Fibroblast of skin of left quadriceps (primary cell): ENCODE data around the gene OR10P1.
A peak's percentile ranks its signal among the peaks of the same experiment; 100 is the strongest.

Experiments
- DNase-seq, 2 experiments: peaks; one replicate each; pipeline ENCODE4 v3.0.0-alpha.2; 2013; ENCODE audit warnings: low read depth in 2 of 2

Gene OR10P1

DNA sequence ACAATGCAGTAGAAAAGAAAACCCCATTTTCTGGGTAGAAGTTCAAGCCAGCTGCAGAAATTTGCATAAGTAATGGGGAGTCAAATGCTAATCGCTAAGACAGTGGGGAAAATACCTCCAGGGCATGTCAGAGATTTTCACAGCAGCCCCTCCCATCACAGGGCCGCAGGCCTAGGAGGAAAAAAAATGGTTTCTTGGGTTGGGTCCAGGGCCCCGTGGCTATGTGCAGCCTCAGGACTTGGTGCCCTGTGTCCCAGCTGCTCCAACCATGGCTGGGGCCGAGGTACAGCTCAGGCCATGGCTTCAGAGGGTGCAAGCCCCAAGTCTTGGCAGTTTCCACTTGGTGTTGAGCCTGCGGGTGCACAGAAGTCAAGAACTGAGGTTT, 14.6 kb downstream of the OR10P1 start:
- no peak for DNase-seq

GRCh38 chr12:55652352-55652751, 15.7 kb downstream of the OR10P1 start:
- no peak for DNase-seq

DNA sequence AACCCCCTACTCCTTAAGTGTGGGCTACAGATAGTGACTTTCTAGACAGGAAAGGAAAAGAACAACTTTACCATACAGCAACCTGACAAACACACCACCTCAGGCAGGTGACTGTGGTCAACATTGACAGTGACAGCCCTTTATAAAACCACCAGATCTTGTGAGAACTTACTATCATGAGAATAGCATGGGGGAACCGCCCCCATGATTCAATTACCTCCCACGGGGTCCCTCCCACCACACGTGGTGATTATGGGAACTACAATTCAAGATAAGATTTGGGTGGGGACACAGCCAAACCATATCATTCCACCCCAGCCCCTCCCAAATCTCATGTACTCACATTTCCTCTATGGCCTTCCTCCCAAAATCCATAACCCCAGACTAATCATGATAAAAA, 16.3 kb downstream of the OR10P1 start:
- no peak for DNase-seq

- no peak for DNase-seq
These were observed 18.0 kb downstream of the OR10P1 start for GRCh38 chr12:55654511-55655214.

GRCh38 chr12:55657212-55657611, 20.5 kb downstream of the OR10P1 start:
- no peak for DNase-seq

GRCh38 chr12:55658212-55658611, 21.5 kb downstream of the OR10P1 start:
- DNase-seq, result no peak

DNA sequence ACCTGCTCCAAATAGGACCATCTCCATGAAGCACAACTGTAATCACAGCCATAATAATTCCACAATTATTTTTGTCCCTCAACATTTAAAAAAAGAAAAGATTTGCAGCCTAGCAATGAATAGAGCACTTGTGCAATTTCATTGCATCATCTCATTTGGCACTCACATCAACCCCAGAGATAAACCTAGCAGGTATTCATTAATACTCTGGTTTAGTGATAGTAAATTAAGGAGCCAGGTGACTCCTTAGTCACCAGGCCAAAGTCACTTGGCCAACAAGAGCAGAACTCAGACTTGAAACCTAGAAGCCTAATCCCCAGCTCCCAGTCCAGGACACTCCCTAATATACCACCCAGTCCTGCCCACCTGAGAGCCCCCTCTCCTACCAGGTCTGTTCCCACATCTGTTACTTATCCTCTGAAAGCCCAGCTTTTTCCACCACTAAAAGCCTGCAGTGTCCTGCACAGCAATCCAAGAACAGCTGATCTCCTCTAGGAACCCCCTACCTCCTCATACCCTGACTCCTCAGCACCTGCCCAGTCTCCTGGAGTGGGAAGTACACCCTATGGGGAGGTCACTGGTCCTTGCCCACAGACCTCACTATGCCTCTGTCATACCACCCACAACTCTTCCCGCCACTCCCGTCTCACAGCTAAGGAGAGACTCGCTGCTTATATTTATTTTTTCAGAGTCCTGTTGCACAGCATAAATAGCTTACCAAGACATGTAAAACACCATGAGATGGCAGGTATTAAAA, 22.1 kb downstream of the OR10P1 start:
- no peak for DNase-seq

DNA sequence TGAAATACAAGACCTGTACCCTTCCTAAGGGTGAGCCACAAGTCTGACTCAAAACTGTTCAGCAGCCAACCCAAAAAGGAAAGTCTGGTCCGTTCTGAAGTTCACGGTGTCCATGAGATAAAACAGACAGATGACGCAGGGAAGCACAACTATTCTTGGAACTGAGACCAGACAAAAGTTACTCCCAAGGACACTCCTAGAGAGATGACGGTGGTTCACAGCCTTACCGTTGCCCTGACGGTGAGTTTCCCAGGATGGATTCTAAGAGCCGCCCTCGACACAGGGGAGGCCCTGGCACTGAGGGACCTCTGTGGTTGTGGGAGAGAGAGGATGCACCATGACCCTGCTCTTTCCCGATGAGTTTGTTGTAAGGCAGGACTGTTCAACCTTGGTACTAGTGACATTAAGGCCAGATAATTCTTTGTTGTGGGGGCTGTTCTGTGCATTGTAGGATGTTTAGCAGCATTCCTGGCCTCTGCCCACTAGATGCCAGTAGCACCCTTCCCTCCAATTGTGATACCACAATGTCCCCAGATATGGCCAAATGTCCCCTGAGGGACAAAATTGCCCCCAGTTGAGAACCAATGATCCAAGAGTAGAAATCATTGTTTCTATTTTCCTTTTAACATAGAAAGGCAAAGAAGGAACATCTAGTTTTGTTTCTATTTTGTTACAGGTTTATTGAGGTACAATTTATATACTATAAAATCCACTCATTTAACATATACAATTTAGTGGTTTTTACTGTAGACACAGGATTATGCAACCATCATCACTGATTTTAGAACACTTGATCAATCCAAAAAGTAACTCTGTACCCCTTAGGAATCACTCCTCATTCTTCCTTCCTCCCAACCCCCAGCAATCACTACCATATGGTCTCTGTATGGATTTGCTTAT, 23.0 kb downstream of the OR10P1 start:
- peak in 1 of 2 experiments; percentile 5 for DNase-seq

DNA sequence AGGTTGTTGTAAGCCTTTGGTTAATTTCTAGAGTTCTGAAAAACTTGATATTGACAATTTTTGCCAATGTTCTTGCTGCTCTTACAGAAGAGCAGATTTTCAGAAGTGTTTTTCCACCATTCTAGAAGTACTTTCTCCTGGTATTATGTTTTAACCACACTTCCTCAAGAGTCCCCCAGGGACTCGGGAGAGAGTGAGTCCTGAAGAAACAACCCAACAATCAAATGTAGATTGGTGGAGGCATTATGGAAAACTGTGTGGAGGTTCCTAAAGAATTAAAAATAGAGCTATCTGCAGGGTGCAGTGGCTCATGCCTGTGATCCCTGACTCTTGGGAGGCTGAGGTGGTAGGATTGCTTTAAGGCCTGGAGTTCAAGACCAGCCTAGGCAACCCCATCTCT, 26.7 kb downstream of the OR10P1 start:
- no peak for DNase-seq

DNA sequence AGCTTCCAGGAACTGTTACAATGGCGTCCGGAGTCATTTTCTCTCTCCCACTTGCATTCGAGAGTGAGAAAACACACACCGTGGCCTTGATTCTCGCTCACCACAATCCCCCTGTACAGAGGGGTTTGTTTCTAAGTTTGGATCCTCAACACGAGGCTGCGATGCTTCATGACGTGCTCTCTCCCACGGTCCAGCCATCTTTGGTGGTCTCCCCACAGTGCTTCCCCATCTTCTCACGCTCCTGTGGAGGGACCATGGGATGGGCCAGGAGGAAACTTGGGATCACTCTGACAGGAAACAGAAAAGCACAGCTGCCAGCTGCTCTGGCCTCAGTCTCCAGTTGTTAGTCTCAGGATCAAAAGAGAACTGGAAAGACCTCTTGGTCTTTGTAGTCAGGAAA, 28.1 kb downstream of the OR10P1 start:
- no peak for DNase-seq

DNA sequence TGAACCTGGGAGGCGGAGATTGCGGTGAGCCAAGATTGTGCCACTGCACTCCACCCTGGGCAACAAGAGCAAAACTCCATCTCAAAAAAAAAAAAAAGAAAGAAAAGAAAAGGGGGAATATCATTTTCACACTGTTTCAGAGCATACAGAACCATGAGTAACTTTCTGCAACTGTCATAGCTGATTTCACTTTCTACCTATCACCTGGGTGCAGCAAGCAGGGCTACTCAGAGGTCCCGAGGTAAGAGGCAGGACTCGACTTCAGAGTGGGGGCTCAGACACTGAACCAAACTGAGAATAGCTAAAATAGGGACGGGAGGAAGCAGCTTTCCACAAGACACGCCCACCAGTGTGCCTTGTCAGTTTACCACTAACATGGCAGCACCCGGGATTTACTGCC, 29.8 kb downstream of the OR10P1 start:
- DNase-seq, result no peak

- no peak for DNase-seq
These were observed 33.6 kb downstream of the OR10P1 start for GRCh38 chr12:55670276-55670675.

DNA sequence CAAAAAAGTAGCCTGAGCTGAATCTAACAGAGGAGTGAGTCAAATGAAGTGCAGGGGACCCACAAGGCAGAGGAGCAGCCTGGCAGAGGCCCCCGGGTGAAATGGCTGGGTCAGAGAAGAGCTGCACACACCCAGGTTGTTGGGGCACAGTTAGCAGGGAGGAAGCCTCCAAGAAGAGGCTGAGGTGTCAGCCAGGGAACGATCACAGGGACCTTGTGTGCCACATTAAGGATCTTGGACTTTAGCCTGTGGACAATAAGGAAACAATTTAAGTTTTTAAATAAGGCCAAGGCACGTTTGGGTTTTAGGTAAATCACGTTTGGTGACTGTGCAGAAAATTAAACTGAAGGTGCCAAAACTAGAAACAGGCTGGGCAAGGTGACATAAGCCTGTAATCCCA, 35.1 kb downstream of the OR10P1 start:
- no peak for DNase-seq

DNA sequence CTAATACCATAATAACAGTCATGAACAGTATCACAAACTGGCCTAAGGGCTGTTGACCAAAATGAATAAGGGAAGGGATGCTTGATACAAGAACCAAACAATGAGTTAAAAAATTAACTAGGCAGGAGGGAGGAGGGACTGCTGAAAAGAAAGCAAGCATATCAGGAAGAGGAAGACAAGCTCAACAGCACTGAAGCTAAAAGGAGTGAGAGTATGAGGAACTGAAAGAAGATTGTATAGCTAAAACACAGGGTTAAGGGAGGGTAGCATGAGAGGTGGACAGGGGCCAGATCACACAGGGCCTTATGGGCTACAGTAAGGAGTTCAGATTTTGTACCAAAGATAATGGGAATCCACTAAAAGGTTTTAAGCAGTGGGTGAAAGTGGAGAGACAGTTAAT, 36.9 kb downstream of the OR10P1 start:
- no peak for DNase-seq

DNA sequence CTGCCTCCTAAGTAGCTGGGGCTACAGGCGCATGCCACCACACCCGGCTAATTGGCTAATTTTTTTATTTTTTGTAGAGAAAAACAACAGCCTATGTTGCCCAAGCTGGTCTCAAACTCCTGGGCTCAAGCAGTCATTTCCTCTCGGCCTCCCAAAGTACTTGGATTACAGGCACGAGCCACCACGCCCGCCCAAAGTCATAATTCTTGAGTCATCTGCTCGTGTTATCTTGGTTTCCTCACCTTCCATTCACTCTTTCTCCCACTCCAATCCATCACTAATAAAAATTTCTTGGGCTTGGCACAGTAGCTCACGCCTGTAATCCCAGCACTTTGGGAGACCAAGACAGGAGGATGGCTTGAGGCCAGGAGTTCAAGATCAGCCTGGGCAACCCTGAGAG, 39.0 kb downstream of the OR10P1 start:
- DNase-seq, result no peak

DNA sequence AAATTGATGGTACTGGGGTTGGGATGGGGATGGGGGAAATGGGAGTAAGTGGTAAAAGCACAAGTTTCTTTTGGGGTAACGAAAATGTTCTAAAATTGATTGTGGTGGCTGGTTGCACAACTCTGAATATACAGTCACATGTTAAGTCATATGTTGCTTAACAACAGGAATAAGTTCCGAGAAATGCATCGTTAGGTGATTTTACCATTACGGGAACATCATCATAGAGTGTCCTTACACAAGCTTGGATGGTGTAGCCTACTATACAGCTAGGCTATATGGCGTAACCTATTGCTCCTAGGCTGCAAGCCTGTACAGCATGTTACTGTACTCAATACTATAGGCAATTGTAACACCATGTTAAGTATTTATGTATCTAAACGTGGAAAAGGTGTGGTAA, 40.0 kb downstream of the OR10P1 start:
- no peak for DNase-seq

DNA sequence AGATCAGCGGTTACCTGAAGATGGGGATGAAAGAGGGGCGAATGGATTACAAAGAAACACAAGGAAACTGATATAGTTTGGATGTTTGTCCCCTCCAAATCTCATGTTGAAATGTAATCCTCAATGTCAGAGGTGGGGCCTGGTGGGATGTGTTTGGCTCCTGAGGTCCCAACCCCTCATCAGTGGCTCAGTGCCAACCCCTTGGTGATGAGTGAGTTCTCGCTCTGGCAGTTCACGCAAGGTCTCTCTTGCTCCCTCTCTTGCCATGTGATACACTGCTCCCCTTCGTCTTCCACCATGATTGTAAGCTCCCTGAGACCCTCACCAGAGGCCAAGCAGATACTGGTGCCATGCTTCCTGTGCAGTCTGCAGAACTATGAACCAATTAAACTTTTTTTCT, 43.0 kb downstream of the OR10P1 start:
- DNase-seq, result no peak

- no peak for DNase-seq
These were observed 44.7 kb downstream of the OR10P1 start for GRCh38 chr12:55681142-55682077.

DNA sequence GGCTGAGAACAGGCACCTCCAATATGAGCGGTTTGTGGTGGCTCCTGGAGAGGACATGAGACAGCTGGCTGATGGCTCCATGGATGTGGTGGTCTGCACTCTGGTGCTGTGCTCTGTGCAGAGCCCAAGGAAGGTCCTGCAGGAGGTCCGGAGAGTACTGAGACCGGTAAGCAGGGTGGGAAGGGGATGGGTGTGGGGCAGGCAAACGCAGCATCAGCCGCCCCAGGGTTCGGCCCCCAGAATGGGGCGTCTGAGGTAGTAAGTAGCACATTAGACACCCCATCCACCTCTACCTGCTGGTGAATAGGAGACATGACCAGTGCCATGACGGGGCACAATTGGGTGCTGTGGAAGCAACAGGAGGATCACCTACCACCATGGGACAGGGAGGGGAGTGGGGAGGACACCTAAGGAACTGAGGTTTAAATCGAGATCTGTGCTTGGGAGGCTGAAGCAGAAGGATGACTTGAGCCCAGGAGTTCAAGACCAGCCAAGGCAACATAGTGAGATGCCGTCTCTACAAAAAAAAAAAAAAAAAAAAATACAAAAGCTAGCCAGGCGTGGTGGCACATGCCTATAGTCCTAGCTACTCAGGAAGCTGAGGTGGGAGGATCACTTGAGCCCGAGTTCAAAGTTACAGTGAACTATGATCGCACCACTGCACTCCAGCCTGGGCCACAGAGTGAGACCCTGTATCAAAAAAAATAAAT, 45.5 kb downstream of the OR10P1 start:
- no peak for DNase-seq

DNA sequence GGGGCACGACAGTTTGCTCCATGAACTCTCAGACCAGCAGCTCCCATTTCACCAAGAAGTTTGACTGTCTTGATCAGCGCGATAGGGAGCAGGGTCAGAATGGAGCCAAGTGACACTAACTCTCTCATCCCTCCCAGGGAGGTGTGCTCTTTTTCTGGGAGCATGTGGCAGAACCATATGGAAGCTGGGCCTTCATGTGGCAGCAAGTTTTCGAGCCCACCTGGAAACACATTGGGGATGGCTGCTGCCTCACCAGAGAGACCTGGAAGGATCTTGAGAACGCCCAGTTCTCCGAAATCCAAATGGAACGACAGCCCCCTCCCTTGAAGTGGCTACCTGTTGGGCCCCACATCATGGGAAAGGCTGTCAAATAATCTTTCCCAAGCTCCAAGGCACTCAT, 47.0 kb downstream of the OR10P1 start:
- DNase-seq, result no peak
